PC-3 (cell line): ENCODE measurements around the gene PCBP1.

ENCODE experiments used
- EZH2 ChIP-seq: fragments of 300-600 bp; sonication (generic); IDR thresholded peaks from one replicate; pipeline ENCODE4 v1.6.1; 2017; ENCODE audit warnings: antibody characterized with exemption, mild to moderate bottlenecking, low read length; ENCODE audit not compliant: unreplicated experiment
- EZH2phosphoT487 ChIP-seq: fragments of 300-600 bp; sonication (generic); IDR thresholded peaks from 2 replicates; pipeline ENCODE4 v1.6.1; 2018; ENCODE audit warnings: mild to moderate bottlenecking, antibody characterized with exemption, low read length, borderline replicate concordance
- TF ChIP-seq, protein P1 (sequence below): fragments of 300-600 bp; sonication (generic); conservative IDR thresholded peaks from 2 replicates; pipeline ENCODE4 v1.5.1; 2017; ENCODE audit warnings: antibody characterized with exemption, low read depth, mild to moderate bottlenecking, low read length

DNA sequence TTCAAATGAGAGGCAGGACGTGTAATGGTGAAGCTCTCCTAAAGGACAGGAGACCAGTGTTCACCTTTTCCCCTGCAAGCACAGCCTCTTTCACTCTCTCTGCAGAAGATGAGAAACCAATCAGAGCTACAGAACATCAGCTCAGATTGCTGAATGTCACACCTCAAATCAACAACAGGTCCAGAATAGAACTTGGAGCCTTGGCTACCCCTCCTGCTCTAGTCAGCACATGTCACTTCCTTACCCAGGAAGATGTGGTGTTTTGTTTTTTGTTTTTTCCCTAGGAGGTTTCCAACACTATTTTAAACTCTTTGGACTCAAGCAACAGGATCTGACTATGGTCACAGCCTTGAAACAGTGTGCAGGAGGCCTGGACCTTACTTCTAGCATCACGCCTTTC, 41.3 kb upstream of the PCBP1 start:
- TF ChIP-seq, protein P1, sequence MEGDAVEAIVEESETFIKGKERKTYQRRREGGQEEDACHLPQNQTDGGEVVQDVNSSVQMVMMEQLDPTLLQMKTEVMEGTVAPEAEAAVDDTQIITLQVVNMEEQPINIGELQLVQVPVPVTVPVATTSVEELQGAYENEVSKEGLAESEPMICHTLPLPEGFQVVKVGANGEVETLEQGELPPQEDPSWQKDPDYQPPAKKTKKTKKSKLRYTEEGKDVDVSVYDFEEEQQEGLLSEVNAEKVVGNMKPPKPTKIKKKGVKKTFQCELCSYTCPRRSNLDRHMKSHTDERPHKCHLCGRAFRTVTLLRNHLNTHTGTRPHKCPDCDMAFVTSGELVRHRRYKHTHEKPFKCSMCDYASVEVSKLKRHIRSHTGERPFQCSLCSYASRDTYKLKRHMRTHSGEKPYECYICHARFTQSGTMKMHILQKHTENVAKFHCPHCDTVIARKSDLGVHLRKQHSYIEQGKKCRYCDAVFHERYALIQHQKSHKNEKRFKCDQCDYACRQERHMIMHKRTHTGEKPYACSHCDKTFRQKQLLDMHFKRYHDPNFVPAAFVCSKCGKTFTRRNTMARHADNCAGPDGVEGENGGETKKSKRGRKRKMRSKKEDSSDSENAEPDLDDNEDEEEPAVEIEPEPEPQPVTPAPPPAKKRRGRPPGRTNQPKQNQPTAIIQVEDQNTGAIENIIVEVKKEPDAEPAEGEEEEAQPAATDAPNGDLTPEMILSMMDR, result no peak
- TF ChIP-seq EZH2phosphoT487 (no peak), EZH2 (no peak)
